ENCODE results near the gene SIGMAR1.
A peak's percentile ranks its signal among the peaks of the same experiment; 100 is the strongest.

The SIGMAR1 gene

GRCh38 chr9:34629491-34629808, 8.1 kb downstream of the SIGMAR1 start:
- no peak for DNase-seq

DNA sequence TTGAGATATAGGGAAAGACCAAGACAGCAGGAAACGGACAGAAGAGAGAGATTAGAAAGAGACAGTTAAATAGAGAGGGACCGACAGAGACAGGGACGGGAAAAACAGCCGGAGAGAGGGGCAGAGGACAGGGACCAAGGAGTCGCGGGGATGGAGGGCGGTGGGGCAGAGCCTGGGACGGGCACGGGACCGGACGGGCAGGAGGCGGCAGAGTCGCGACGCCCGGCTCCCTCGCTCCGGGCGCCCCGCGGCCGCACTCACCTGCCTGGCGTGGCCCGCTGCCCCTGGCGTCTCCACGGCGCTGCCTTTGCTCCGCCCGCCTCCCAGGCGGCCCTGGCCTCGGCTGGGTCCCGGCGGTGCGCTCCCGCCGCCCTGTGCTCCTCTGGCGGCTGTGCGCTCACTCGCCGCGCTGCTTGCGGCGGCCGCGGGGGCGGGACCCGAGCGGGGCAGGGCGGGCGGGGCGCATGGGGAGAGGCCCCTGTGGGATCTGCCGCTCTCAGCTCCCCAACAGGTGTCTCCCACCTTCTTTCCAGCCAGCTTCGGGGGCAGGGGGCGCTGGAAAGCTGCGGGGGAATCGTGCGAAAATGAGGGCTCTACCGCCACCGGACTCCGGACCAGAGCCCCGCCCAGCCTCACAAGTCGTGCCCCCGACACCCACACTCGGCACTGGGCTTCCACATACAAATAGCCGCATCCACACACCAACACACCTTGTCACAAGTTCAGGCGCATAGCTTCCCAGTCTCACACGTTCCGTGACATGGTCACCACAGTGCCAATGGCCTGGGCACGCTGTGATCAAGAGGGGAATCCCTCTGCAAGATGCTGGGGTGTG, 8.7 kb downstream of the SIGMAR1 start, which contains the start of gene ARID3C:
Gene ARID3C (minus strand): TSS at position 411 of the 835 bp plus-strand sequence. CDS start 1,052 bp downstream, outside the sequence.
- peak; percentile 40 to 49 for DNase-seq

DNA sequence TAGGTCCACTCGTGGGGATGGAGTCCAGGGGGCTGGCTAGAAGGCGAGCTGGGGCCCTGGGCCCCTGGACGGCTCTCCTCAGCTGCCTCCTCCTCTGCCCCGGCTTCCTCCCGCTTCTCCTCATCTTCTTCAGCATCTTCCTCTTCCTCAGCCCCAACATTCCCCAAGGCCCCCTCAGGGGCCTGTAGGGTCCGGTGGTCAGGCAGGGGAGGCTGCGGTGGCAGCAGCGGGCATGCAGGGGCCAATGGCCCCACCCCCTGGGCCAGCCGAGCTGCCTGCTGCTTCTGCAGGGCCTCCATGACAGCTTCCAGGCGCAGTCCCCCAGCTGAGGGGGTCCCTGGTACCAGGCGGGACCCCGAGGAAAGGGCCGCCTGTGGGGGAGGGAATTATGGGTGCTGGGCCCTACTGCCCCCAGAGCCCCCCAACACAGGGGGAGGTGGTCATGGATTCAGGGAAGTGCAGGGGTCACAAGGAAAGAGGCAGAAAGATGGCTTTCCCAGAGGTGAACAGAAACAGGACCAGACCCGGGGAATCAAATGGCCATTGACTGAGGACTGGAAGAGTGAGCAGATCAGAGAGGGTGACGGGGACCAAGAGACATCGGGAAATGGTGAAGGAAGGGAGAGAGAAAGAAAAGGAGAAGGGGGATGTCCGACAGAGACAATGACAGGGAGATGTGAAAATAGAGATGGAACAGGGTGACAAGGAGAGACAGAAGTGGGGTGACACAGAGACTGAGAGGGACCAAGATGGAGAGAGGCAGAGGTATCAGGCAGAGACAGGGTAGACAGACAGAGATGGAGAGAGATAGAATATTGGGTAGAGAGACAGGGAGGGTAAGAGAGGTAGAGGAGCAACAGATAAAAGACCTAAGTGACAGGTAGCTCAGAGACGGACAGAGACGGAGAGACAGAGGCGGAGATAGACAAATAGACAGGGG, 9.6 kb downstream of the SIGMAR1 start:
- DNase-seq = no peak

- DNase-seq = no peak
Measured at GRCh38 chr9:34625186-34625486, 12.5 kb downstream of the SIGMAR1 start.

DNA sequence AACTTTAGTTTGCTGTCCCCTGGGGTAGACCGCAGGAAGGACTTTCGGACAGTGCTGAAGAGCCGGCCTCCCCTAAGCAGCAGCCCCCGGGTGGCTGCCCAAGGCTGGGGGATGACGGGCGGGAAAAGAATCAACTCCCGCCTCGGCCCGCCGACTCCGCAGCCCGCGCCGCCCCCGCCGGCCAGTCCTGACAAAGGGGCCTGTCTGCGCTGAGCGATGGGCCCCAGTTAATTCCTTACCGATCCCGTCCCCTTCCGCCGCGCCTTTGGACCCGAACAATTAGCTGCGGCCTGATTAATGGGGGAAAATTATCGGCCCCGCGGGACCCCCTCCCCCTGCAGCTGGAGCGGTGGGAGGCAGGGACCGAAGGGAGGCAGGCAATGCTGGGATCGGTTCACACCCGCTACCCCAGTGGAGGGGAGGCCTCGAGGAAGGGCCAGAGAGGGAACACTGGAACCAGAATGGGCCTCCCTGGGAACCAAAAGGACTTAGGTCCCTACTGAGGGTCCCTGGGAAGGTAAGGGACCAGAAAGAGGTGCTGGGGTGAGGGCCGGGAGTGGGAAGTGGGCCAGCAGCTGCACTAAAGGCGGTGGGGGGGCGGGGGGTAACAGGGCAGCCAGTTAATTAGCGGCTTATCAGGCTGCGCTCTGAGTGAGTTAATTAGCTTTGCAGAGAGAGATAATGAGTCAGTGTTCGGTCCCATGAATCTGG, 13.0 kb downstream of the SIGMAR1 start:
- DNase-seq = no peak

DNA sequence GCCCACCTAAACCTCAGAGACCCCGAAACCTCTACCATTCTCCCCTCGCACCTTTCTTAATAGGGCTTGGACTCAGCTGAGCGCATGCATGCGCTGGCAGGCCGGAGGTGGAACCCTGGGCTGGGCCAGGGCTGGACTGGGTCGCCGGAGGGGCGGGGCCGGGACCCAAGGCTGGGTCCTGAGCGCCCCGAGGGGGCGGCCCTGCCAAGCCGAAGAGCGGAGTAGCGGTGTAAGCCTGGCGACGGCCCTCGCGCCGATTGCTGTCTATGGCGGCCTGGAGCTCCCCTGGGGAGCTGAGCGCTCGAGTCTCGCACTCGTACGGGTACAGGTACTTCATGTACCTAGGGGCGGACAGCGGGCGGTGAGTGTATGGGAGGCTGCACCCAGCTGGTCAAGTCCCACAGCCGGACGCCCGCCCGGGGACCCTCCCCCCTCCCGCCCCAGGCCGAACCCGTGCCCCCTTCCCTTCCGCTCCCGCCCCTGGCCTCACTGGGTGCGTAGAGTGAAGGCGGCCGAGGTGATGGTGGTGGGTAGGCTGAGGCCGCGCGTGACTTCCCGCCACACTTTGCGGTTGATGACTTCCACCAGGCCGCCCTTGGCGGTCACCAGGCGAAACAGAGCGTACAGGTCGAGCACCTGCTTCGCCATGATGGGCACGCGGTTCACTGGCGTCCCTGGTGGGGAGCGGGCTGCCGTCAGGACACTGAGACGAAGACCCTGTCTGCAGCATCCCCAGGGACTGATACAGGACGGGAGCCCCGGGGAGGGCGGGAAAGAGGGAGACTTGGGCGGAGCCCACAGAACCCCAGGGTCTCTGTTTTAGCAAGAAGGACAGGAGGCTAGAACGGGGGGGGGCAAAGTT, 14.0 kb downstream of the SIGMAR1 start:
- no peak for DNase-seq

DNA sequence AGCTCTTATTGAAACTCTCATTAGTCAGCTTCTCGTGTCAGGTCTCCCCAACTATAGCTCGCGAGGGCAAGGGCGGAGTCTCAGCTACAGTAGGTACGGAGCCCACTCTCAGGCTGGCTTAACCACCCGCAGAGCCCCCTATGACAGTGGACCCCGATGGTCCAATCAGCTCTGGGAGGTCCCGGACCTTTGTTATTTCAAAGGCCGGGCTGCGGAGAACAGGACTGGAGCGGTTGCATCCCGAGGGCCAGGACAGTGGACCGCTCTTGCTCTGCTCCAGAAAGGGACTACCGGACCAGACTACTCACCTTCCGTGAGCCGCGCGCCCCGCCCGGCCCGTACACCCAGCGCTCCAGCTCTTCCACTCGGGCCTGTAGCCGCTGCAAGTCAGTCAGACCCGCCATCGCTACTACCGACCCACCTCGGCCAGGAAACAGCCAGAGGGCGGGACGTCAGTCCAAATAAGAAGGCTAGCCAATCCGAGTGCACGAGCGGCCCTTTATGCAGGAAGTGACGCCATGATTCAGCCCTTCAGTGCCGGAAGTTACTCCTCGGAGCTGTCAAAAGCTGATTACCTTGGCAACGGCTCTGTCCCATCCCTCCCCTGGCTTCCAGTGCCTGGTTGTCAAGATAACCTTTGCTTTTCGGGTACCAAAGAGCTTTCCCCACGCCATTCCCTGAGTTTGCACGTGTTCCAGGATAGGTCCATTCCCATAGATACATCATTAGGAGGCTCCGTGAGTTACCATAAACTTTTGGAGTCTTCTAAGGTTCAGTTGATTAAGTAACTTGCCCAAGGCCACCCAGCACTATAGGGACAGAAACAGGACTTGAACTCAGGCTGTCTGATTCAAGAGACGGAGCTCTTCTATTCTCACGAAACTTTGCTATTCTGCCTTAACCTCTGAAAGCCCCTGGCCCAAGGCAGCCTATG, 17.3 kb downstream of the SIGMAR1 start, which contains the start of gene DCTN3:
Gene DCTN3 (minus strand): TSS at position 435 of the 934 bp plus-strand sequence. CDS start 31 bp downstream, at position 404.
- DNase-seq = peak; percentile 87 to 89

DNA sequence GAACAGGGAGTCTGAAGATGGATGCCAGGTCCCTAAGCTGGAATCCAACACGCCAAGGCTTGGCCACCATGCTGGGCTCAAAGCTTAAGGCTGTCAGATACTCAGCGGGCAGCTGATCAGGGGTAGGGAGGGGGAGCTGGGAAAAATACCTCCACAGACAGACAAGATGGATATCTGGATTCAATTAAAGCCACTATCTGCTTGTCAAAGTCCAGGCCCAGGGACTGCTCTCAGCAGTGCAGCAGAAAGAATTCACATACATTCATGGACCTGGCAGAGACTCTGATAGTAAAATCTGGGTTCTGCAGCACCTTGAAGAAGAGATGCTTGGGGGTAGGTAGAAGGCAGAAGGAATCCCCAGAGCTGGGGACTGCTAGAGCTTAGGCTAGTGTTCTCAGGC, 22.5 kb downstream of the SIGMAR1 start:
- no peak for DNase-seq

DNA sequence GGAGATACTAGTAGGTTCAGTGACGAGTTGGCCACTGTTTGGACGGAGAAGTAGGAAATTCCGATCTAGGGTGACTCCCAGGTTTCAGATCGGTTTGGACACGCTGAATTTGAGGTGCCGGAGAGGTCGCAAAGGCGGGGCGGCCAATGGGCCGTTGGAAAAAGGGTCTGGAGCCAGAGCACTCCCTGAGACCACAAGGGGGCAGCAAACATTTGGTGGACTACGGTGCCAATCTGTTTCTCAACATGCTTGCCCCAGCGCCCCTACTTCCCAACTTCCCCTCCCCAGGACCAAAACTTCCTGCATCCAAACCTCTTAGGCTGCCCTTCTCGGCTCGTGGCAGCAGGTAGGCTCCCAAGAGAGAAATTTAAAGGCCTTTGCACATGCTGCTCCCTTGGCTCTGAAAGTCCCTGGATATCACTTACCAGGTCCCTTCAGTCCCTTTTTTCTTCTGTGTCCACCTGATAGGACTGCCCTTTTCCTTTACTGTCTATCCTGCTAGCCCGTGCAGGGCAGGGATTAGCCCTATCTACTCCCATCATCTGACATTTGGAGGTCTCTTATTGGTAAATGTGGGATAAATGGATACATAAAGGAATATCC, 24.7 kb downstream of the SIGMAR1 start:
- peak; percentile 68 to 71 for DNase-seq

DNA sequence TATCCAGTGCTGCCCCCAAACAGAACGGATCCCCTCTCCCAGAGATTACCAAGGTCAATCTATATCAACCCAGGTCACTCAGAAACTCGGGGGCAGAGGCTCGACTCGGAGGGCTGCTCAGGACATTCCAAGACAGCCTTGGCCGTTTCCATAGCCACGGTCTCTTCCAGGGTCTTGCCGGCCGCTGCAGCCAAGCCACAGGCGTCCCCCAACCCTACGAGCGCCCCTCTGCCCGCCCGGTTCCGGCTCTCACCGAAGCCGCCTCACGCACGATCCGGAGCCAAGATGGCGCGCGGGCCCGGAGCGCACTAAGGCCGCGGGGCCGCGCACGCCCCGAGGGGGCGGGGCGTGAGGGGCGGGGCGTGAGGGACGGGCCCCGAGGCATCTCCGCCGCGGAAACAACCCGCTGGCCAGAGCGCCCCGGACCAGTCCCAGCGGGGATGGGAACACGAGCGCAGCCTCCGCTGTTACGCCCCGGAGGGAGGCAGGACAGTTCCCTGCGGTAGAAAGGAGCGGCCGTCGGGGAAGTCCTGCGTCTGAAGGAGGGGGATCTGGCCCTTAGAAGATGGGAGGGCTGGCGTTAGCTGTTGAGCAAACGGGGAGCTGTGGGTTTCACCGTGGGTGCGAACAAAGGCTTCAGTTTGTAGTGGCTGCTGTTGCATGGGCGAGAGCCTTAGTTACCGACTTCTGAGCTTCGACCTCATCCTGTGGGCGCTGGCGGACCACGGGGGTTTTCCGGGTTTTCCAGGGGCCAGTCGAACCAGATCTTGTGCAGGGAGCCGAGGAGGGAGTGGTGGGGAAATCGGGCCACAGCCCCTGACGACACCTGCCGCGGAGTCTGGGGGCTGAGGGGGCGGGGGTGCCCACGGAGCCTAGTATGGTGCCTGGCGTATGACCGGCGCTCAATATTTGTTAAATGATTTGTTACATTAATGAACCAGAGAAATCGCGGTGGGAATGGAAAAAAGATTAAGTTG, 25.5 kb downstream of the SIGMAR1 start, which contains the start of gene RPP25L:
Gene RPP25L (minus strand): TSS at position 287 of the 977 bp plus-strand sequence. CDS start 801 bp downstream, outside the sequence.
- DNase-seq = peak; percentile 77 to 78

- DNase-seq = peak in 1 of 2 donors; percentile 18
Measured at GRCh38 chr9:34611251-34611810, 26.3 kb downstream of the SIGMAR1 start.

GRCh38 chr9:34610434-34611206, 27.0 kb downstream of the SIGMAR1 start:
- no peak for DNase-seq

DNA sequence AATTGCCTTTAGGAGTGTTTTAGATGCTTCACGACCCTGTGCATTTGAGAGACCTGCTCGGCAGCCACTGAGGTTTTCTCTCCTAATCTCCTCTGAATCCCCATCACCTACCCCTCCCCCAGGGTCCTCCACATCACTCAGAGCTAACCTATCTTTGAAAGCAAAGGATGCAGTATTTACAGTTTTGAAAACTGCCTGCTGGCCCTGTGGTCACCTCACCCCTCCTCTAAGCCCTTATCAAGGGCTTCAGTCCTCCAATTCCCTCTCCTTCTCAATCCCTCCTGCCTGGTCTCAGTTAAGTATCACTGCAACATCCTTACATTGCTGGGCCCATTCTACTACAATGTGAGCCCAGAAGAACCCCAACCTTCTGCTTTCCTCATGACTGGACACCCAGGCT, 30.3 kb downstream of the SIGMAR1 start:
- no peak for DNase-seq

GRCh38 chr9:34606905-34607304, 30.7 kb downstream of the SIGMAR1 start:
- DNase-seq = no peak

DNA sequence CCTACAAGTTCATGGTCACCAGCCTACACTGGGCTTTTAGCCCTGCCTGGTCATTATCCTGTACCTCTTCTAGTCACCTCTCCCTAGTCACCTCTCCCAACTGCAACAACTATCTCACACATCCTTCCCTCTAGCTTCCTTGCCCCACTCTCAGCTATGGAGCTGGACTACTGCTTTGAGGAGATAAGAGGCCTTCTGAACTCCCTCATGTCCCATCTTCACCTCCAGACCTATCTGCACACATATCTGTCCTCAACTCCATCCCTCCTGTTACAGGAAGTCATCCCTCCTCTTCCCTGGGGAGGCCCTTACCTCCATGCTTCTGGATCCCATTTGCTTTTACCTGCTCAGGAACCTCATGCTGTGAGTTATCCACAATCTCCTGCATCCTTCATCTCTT, 31.4 kb downstream of the SIGMAR1 start:
- DNase-seq = no peak

DNA sequence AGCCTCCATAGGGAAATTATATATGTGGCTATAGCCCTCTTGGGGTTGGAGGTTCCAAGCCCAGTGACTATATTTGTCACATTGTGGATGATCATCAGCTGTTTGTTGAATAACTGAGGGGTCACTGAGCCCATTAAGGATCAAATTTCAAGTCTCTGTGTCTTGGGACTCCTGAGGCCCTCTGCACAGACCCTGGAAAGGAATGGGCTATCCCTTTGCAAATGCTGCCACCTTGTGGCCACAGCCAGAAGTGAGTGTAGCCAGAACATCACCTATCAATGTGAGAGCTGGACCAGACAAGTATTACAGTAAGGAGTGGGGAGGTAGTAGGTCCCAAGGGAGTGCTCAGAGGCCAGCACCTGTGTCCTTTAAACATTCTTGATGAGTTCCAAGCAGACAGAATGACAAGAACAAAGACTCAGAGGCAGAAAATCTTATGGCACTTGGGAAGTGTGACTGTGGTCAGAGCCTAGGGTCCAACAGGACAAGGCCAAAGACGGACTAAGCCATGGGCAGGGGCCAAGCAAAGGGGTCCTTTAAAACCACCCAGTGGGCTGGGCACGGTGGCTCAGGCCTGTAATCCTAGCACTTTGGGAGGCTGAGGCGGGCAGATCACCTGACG, 33.9 kb downstream of the SIGMAR1 start:
- peak; percentile 68 to 84 for DNase-seq

GRCh38 chr9:34601937-34602573, 35.5 kb downstream of the SIGMAR1 start:
- DNase-seq = no peak
